ENCODE results near the gene SLC9A2. TPM values are rescaled to one million over a fixed set of nuclear protein-coding genes. Genes with fewer than 3 reads are reported as not detected.

Gene SLC9A2
- total RNA-seq, 3 donors from 2014 or later (not counting 1 experiment from before 2014, with no cell fraction given), result not detected

- H3K4me1 ChIP-seq (ENCODE audit: control insufficient read depth, insufficient read depth, low read length), result peaks cover 19% of the 10 kb centered on the region
- intact Hi-C loops (cut with micrococcal nuclease), result no loop called here
Measured at GRCh38 chr2:102736410-102737409, 117.4 kb downstream of the SLC9A2 start.

GRCh38 chr2:102737431-102737830 lies 118.1 kb downstream of the SLC9A2 start:
- H3K4me1 Mint-ChIP-seq, result peaks cover 38 to 43% of the 10 kb centered on the region in 2 donors
- ATAC-seq (no peak), DNase-seq (no peak)
- H3K36me3 ChIP-seq (ENCODE audit: control insufficient read depth, insufficient read depth, low read length), result no peaks in the 10 kb centered on the region
- H3K36me3 Mint-ChIP-seq, result no peaks in the 10 kb centered on the region
- peak overlapping the region; percentile 87 for H3K4me3 ChIP-seq (ENCODE audit: low read length)
- 85% methylated on average over 1 of the region's 1 CpG for WGBS (ENCODE audit: insufficient coverage)
- no peak overlapping the region for H3K27ac ChIP-seq (ENCODE audit: low read length)
- peak overlapping the region; percentile 5 to 93 for H3K27ac Mint-ChIP-seq
- H3K27me3 ChIP-seq (ENCODE audit: control insufficient read depth, insufficient read depth, low read length), result no peaks in the 10 kb centered on the region
- H3K9me3 Mint-ChIP-seq, result no peaks in the 10 kb centered on the region
- H3K4me3 Mint-ChIP-seq, result peak overlapping the region; percentile 96
- H3K27me3 Mint-ChIP-seq (ENCODE audit: low read depth in 2 of 2), result peaks cover 2 to 16% of the 10 kb centered on the region in 2 donors
- peaks cover 19% of the 10 kb centered on the region for H3K4me1 ChIP-seq (ENCODE audit: control insufficient read depth, insufficient read depth, low read length)
- intact Hi-C loops (cut with micrococcal nuclease), result no loop called here
- H3K9me3 ChIP-seq (ENCODE audit: control insufficient read depth, insufficient read depth, low read length), result no peaks in the 10 kb centered on the region
- TF ChIP-seq CTCF (IDR thresholded peaks at IDR 0.05), result no peak

More at GRCh38 chr2:102736410-102737409, 117.4 kb downstream of the SLC9A2 start:
- Mint-ChIP-seq H3K27ac (peak overlapping the region; percentile 5 to 93), H3K27me3 (ENCODE audit: low read depth in 2 of 2) (peaks cover 0 to 9% of the 10 kb centered on the region in 2 donors), H3K36me3 (no peaks in the 10 kb centered on the region), H3K9me3 (no peaks in the 10 kb centered on the region), H3K4me1 (peaks cover 38 to 43% of the 10 kb centered on the region in 2 donors), H3K4me3 (peak overlapping the region; percentile 96)
- Histone ChIP-seq H3K36me3 (ENCODE audit: control insufficient read depth, insufficient read depth, low read length) (peaks cover 6% of the 10 kb centered on the region), H3K27me3 (ENCODE audit: control insufficient read depth, insufficient read depth, low read length) (no peaks in the 10 kb centered on the region), H3K27ac (ENCODE audit: low read length) (peak overlapping the region; percentile 50), H3K9me3 (ENCODE audit: control insufficient read depth, insufficient read depth, low read length) (no peaks in the 10 kb centered on the region), H3K4me3 (ENCODE audit: low read length) (peak overlapping the region; percentile 87)
- peak; percentile 84 to 89 for DNase-seq
- ATAC-seq, result peak; percentile 90 to 93 (median 93)
- WGBS (ENCODE audit: insufficient coverage), result under 1% methylated on average over 51 of the region's 52 CpGs
- TF ChIP-seq CTCF (IDR thresholded peaks at IDR 0.05), result no peak

- Mint-ChIP-seq H3K27me3 (ENCODE audit: low read depth in 2 of 2) (peaks cover 2 to 20% of the 10 kb centered on the region in 2 donors), H3K36me3 (no peaks in the 10 kb centered on the region), H3K9me3 (no peaks in the 10 kb centered on the region), H3K27ac (no peak overlapping the region), H3K4me3 (no peak overlapping the region), H3K4me1 (peaks cover 0 to 5% of the 10 kb centered on the region in 2 donors)
- H3K4me3 ChIP-seq (ENCODE audit: low read length), result no peak overlapping the region
- no peak overlapping the region for H3K27ac ChIP-seq (ENCODE audit: low read length)
- WGBS (ENCODE audit: insufficient coverage), result 92% methylated on average over 2 of the region's 3 CpGs
- no peak for TF ChIP-seq CTCF (IDR thresholded peaks at IDR 0.05)
- intact Hi-C loops (cut with micrococcal nuclease), result no loop called here
- no peaks in the 10 kb centered on the region for H3K4me1 ChIP-seq (ENCODE audit: control insufficient read depth, insufficient read depth, low read length)
- no peaks in the 10 kb centered on the region for H3K27me3 ChIP-seq (ENCODE audit: control insufficient read depth, insufficient read depth, low read length)
- no peaks in the 10 kb centered on the region for H3K36me3 ChIP-seq (ENCODE audit: control insufficient read depth, insufficient read depth, low read length)
- DNase-seq (no peak), ATAC-seq (no peak)
- no peaks in the 10 kb centered on the region for H3K9me3 ChIP-seq (ENCODE audit: control insufficient read depth, insufficient read depth, low read length)
Measured at GRCh38 chr2:102743259-102743658, 123.9 kb downstream of the SLC9A2 start.

Measured in natural killer cell (primary cell).